Measurements from ENCODE around the gene ELMO3. TPM values are rescaled to one million over a fixed set of nuclear protein-coding genes. Genes with fewer than 3 reads are reported as not detected.

ELMO3 gene
- total and polyA plus RNA-seq, 2 of the 4 experiments (the other 2 are of a cell fraction): 0.36 to 1.6 TPM

DNA sequence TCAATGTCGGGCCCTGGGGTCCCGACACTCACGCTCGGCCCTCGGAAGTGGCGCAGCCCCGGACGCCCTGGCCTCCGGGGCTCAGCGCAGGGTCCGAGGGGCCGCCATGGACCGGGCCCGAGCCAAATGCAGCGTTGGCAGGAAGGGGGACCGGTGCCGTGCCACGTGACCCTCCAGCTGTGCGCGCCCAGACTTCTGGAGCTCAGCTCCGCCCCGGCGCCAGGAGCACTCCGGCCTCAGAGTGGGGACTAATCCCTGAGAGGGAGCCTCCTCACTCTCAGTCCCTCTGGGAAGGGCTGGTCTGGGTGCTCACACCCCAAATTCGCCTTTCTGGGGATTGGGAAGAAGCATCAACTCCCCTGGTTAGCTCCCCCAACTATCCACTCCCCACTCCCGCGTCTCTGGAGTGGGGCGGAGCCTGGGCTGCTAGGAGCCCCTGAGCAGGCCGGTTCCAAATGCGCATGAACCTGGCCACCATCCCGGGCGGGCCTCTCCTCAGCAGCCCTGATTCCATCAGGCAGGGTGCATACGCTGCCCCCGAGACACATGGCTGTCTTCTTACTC lies 48.0 kb upstream of the ELMO3 start, which contains the start of gene B3GNT9:
Gene B3GNT9, minus strand, starts transcription at position 166 of the 564 bp plus-strand sequence. CDS start 513 bp downstream, outside the sequence.
- H2BK15ac ChIP-seq (ENCODE audit: low read depth, low read length): peak within 1 kb of the TSS; percentile 77; the same call in 2 of the 3 replicates
- H2AK9ac ChIP-seq (replicated peaks; ENCODE audit: low read depth, low read length, poor library complexity): peak within 1 kb of the TSS; percentile 95
- peak within 1 kb of the TSS; percentile 64 for H3K9ac ChIP-seq (ENCODE audit: low read depth, low read length)
- peak within 1 kb of the TSS; percentile 71 for H4K91ac ChIP-seq (ENCODE audit: insufficient read depth, low read depth, low read length)
- peak within 1 kb of the TSS; percentile 87 for H3K4ac ChIP-seq (ENCODE audit: low read depth, low read length)
- peak within 1 kb of the TSS; percentile 92 for H3K27ac ChIP-seq (ENCODE audit: insufficient read depth, low read length)
- POLR2A ChIA-PET (ENCODE audit: unreplicated experiment): no interaction called here
- CTCF ChIA-PET: interaction anchor here (0.7 to 1.0 kb wide), 4 partner anchors 10 to 47 kb away, joined by 3 to 4 read pairs (median 3); no protein-coding TSS in a partner anchor
- peak within 1 kb of the TSS; percentile 84 for H3K4me2 ChIP-seq (ENCODE audit: low read depth, low read length)
- H3K9me1 ChIP-seq (ENCODE audit: insufficient read depth, low read length): peaks cover 4% of the 10 kb centered on the region; the same call in 1 of the 2 replicates
- H3K36me3 ChIP-seq (ENCODE audit: control insufficient read depth, insufficient read depth, low read length): peaks cover 31% of the 10 kb centered on the region
- H3K4me3 ChIP-seq (ENCODE audit: insufficient read depth, low read depth, low read length): peak within 1 kb of the TSS; percentile 76
- intact Hi-C loops (cut with micrococcal nuclease): loop anchor here (2.0 to 10.0 kb wide), 2 partner anchors 132 to 256 kb away; no protein-coding TSS in a partner anchor
- ATAC-seq (ENCODE audit: low read depth): peak; percentile 78
- peak within 1 kb of the TSS; percentile 65 for H4K5ac ChIP-seq (ENCODE audit: low read depth, low read length)
- H3K14ac ChIP-seq (replicated peaks; ENCODE audit: low read depth, low read length): peak within 1 kb of the TSS; percentile 96
- peak within 1 kb of the TSS; percentile 81 for H3K23ac ChIP-seq (ENCODE audit: low read depth, low read length)
- in situ Hi-C loops (cut with MboI; ENCODE audit: low sequenced_read_pairs): no loop called here
- 1% methylated on average over 10 of the region's 34 CpGs; no CpG with 5 or more reads in 1 of the 2 experiments for WGBS, 2 experiments (ENCODE audit: extremely low coverage in 2 of 2, insufficient read length in 1 of 2)
- peaks cover 20% of the 10 kb centered on the region for H4K20me1 ChIP-seq (ENCODE audit: insufficient read depth, low read length)
- H3K9me3 ChIP-seq (ENCODE audit: control insufficient read depth, insufficient read depth, low read length): no peaks in the 10 kb centered on the region
- H3K4me1 ChIP-seq (ENCODE audit: control insufficient read depth, insufficient read depth, low read length): peaks cover 6% of the 10 kb centered on the region; the same call in 1 of the 2 replicates
- H2BK120ac ChIP-seq (ENCODE audit: low read depth, low read length): peak within 1 kb of the TSS; percentile 82
- BruUV-seq (replicated peaks): no TSS peak
- peak within 1 kb of the TSS; percentile 66; the same call in 1 of the 2 replicates for H3K18ac ChIP-seq (ENCODE audit: low read depth, low read length)
- peak within 1 kb of the TSS; percentile 66 for H2AK5ac ChIP-seq (ENCODE audit: low read depth, low read length)
- peak within 1 kb of the TSS; percentile 47 for H2BK20ac ChIP-seq (ENCODE audit: low read depth, low read length)
- H3K27me3 ChIP-seq (ENCODE audit: control insufficient read depth, insufficient read depth, low read length): no peaks in the 10 kb centered on the region
- dilution Hi-C loops (cut with HindIII; ENCODE audit: low sequenced_read_pairs, unreplicated experiment): no loop called here
- TF ChIP-seq, protein P1, sequence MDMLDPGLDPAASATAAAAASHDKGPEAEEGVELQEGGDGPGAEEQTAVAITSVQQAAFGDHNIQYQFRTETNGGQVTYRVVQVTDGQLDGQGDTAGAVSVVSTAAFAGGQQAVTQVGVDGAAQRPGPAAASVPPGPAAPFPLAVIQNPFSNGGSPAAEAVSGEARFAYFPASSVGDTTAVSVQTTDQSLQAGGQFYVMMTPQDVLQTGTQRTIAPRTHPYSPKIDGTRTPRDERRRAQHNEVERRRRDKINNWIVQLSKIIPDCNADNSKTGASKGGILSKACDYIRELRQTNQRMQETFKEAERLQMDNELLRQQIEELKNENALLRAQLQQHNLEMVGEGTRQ (IDR thresholded peaks at IDR 0.05; ENCODE audit: low read depth, low read length): peak; percentile 88
- TF ChIP-seq BHLHE40 (IDR thresholded peaks at IDR 0.05; ENCODE audit: low read depth, low read length): no peak
- TF ChIP-seq MAZ (IDR thresholded peaks at IDR 0.05; ENCODE audit: borderline replicate concordance, low read depth, low read length): peak; percentile 39; the same call in 1 of the 2 replicates
- peak; percentile 12; the same call in 1 of the 2 replicates for TF ChIP-seq MXI1 (IDR thresholded peaks at IDR 0.05; ENCODE audit: borderline replicate concordance, low read depth, low read length)
- no peak for TF ChIP-seq SMC3 (IDR thresholded peaks at IDR 0.05; ENCODE audit: low read depth, low read length)
- peak; percentile 66 for DNase-seq
- peak within 1 kb of the TSS; percentile 87 for H2BK5ac ChIP-seq (ENCODE audit: low read depth, low read length, poor library complexity, severe bottlenecking)
- H3K79me1 ChIP-seq (ENCODE audit: low read depth in 1 of 2, low read length in 2 of 2): peaks cover 0 to 30% of the 10 kb centered on the region in 2 experiments; a peak in 2 of 4 replicates
- H4K8ac ChIP-seq (ENCODE audit: low read depth in 2 of 2, low read length in 2 of 2): peak within 1 kb of the TSS; percentile 72 to 97
- peak within 1 kb of the TSS; percentile 99 for H2AFZ ChIP-seq (replicated peaks; ENCODE audit: low read length, poor library complexity)
- peak within 1 kb of the TSS; percentile 88 for H3K56ac ChIP-seq (ENCODE audit: extremely low read depth, insufficient read depth, low read length)

Measured in IMR-90 (cell line).